HG03558 (cell line): ENCODE measurements around the gene RAET1E.
"Not testable (repeated sequence)": the region's sequence is repeated elsewhere in the genome, so short reads cannot be mapped to it uniquely, and the experiment has no call there.

Experiments
- ATAC-seq: cut with Tn5 transposase; IDR thresholded peaks from one replicate; pipeline ENCODE4 v1.9.1; 2021; ENCODE audit warnings: moderate number of reproducible peaks; ENCODE audit not compliant: unreplicated experiment; ENCODE audit errors: extremely low read depth

Gene RAET1E

GRCh38 chr6:149851461-149852110 lies 46.3 kb downstream of the RAET1E start:
- ATAC-seq, result no peak

- not testable (repeated sequence) for ATAC-seq
Observed at GRCh38 chr6:149848343-149848742, 49.6 kb downstream of the RAET1E start.
